22Rv1 (cell line): ENCODE results near the gene MAP3K5.

Source experiments
- CTCF ChIP-seq: fragments of 450-650 bp; IDR thresholded peaks from 2 replicates; pipeline ENCODE4 v1.5.1; 2017; ENCODE audit warnings: mild to moderate bottlenecking
- ZFX ChIP-seq: fragments of 450-650 bp; IDR thresholded peaks from 2 replicates; pipeline ENCODE4 v1.6.1; 2017; ENCODE audit warnings: antibody characterized with exemption, borderline replicate concordance

- TF ChIP-seq CTCF (no peak), ZFX (no peak)
Measured at GRCh38 chr6:136527831-136528230, 264.4 kb downstream of the MAP3K5 start.
